Panc1 (cell line): ENCODE measurements around the gene SEC11C. TPM values are rescaled to one million over a fixed set of nuclear protein-coding genes. Genes with fewer than 3 reads are reported as not detected.

Experiments used
- ATAC-seq: fragments of 200-7000 bp; cut with Tn5 transposase; 2 replicates; pipeline ENCODE4 v1.9.1; 2020; ENCODE audit warnings: mild to moderate bottlenecking, moderate library complexity
- BruUV-seq: library from RNA; stranded (reverse); fragments of 400-500 nt; replicated peaks from 2 replicates; lab custom pipeline; 2021; lab: Mats Ljungman, UMichigan
- CTCF ChIA-PET: fragments of 300-600 bp; sonication (Branson Sonifier 250); formaldehyde crosslinking; loops from one replicate; lab custom pipeline; 2022; ENCODE audit warnings: antibody characterized with exemption; lab: Charles Lee
- POLR2A ChIA-PET: fragments of 300-600 bp; sonication (Branson Sonifier 250); formaldehyde crosslinking; loops from one replicate; lab custom pipeline; 2022; ENCODE audit warnings: antibody characterized with exemption; lab: Charles Lee
- DNase-seq: peaks from one replicate; pipeline ENCODE4 v3.0.0-alpha.2; 2010; ENCODE audit warnings: low read depth, low spot score
- H3K27ac ChIP-seq: 2 replicates; pipeline ENCODE4 v1.5.1; 2011; ENCODE audit warnings: mild to moderate bottlenecking, low read length, inconsistent platforms
- H3K27me3 ChIP-seq: fragments of 200-500 bp; sonication (Bioruptor generic); 2 replicates; pipeline ENCODE4 v1.6.0; 2014; ENCODE audit warnings: low read length, inconsistent platforms; ENCODE audit not compliant: control insufficient read depth, insufficient read depth
- H3K36me3 ChIP-seq: fragments of 200-500 bp; sonication (Bioruptor generic); 2 replicates; pipeline ENCODE4 v1.5.1; 2014; ENCODE audit warnings: inconsistent platforms, mild to moderate bottlenecking, low read length, moderate library complexity; ENCODE audit not compliant: control insufficient read depth, insufficient read depth
- H3K4me1 ChIP-seq: 2 replicates; pipeline ENCODE4 v1.5.1; 2011; ENCODE audit warnings: inconsistent platforms, mild to moderate bottlenecking, low read length, moderate library complexity; ENCODE audit not compliant: control insufficient read depth, insufficient read depth
- H3K4me3 ChIP-seq, 2 experiments: 2 replicates each; pipeline ENCODE4 v1.5.1; 2011 to 2012; ENCODE audit warnings: low read depth in 2 of 2, low read length in 2 of 2, mild to moderate bottlenecking in 2 of 2, inconsistent platforms in 1 of 2, moderate library complexity in 1 of 2
- H3K9me3 ChIP-seq: fragments of 200-500 bp; sonication (Bioruptor generic); 2 replicates; pipeline ENCODE4 v1.5.1; 2014; ENCODE audit warnings: low read depth, mild to moderate bottlenecking, inconsistent platforms, low read length, moderate library complexity; ENCODE audit not compliant: control insufficient read depth, insufficient read depth
- POLR2AphosphoS5 ChIP-seq: IDR thresholded peaks from 2 replicates; pipeline ENCODE4 v1.6.1; 2012; ENCODE audit warnings: mild to moderate bottlenecking, low read depth, low read length, moderate library complexity
- SIN3A ChIP-seq: IDR thresholded peaks from 2 replicates; pipeline ENCODE4 v1.6.1; 2012; ENCODE audit warnings: low read depth, mild to moderate bottlenecking, low read length, moderate library complexity, borderline replicate concordance; ENCODE audit not compliant: insufficient read depth
- TCF7L2 ChIP-seq: IDR thresholded peaks from 2 replicates; pipeline ENCODE4 v1.6.1; 2011; ENCODE audit warnings: mild to moderate bottlenecking, low read depth, low read length, inconsistent platforms
- in situ Hi-C: cut with HindIII; loops from 2 replicates; pipeline ENCODE4 v1.10.0; 2016; ENCODE audit warnings: low sequenced_read_pairs, low pct_unique_long_range_greater_than_20kb
- intact Hi-C: fragments of 100-400 bp; cut with micrococcal nuclease; formaldehyde crosslinking; loops from one replicate; pipeline ENCODE4 v1.10.0; 2022; ENCODE audit not compliant: unreplicated experiment
- total RNA-seq: library from RNA; stranded (reverse); gene quantifications from one replicate; pipeline ENCODE4 v1.2.1, GENCODE V29; 2021; ENCODE audit not compliant: unreplicated experiment
- TF ChIP-seq, protein P1 (sequence below), 2 experiments: IDR thresholded peaks; 2 replicates each; pipeline ENCODE4 v1.6.1; 2011 to 2012; ENCODE audit warnings: low read depth in 2 of 2, control low read depth in 1 of 2, low read length in 1 of 2, mild to moderate bottlenecking in 1 of 2, moderate library complexity in 1 of 2; ENCODE audit not compliant: insufficient read depth in 1 of 2
- TF ChIP-seq, protein P2 (sequence below): fragments of 450-650 bp; IDR thresholded peaks from 2 replicates; pipeline ENCODE4 v1.5.1; 2017; ENCODE audit warnings: mild to moderate bottlenecking

The SEC11C gene
- total RNA-seq, 1 experiment from 2014 or later = 48.3 TPM

DNA sequence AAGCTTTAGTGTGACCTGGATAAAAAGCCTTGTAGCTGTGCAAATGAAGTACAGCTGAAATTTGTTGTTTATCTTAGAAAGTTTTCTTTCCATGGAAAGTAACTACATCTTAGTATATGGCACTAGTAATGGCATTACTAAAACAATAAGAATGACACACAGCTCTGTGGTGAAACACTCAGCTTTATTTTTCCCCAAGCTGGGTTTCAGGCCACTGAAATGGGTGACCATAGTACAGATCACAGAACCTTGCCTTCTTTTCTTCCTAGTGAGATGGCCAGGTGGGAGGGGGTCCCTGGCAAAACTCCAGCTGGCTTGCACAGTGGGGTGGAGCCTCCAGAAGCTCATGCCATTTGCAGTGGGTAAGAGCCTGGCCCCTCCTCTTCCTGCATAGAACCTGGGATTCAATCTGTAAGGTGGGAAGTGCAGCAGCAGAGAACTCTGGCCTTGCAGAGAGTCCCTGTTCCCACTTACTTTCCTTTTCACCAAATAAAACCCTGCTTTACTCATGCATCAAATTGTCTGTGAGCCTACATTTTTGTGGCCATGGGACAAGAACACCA lies 62.7 kb downstream of the SEC11C start:
- no peaks in the 10 kb centered on the region; the same call in 1 of the 2 replicates for H3K27me3 ChIP-seq
- no peak overlapping the region for H3K4me3 ChIP-seq
- in situ Hi-C loops (no loop called here), intact Hi-C loops (no loop called here)
- ATAC-seq (no peak), DNase-seq (no peak)
- BruUV-seq = no TSS peak
- ChIA-PET POLR2A (no interaction called here), CTCF (no interaction called here)
- H3K36me3 ChIP-seq = no peaks in the 10 kb centered on the region
- no peak overlapping the region for H3K27ac ChIP-seq
- TF ChIP-seq, protein P1, sequence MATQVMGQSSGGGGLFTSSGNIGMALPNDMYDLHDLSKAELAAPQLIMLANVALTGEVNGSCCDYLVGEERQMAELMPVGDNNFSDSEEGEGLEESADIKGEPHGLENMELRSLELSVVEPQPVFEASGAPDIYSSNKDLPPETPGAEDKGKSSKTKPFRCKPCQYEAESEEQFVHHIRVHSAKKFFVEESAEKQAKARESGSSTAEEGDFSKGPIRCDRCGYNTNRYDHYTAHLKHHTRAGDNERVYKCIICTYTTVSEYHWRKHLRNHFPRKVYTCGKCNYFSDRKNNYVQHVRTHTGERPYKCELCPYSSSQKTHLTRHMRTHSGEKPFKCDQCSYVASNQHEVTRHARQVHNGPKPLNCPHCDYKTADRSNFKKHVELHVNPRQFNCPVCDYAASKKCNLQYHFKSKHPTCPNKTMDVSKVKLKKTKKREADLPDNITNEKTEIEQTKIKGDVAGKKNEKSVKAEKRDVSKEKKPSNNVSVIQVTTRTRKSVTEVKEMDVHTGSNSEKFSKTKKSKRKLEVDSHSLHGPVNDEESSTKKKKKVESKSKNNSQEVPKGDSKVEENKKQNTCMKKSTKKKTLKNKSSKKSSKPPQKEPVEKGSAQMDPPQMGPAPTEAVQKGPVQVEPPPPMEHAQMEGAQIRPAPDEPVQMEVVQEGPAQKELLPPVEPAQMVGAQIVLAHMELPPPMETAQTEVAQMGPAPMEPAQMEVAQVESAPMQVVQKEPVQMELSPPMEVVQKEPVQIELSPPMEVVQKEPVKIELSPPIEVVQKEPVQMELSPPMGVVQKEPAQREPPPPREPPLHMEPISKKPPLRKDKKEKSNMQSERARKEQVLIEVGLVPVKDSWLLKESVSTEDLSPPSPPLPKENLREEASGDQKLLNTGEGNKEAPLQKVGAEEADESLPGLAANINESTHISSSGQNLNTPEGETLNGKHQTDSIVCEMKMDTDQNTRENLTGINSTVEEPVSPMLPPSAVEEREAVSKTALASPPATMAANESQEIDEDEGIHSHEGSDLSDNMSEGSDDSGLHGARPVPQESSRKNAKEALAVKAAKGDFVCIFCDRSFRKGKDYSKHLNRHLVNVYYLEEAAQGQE (IDR thresholded peaks at IDR 0.05; ENCODE audit: insufficient read depth in 1 of 2, low read depth in 2 of 2, low read length in 1 of 2) = no peak
- TF ChIP-seq, protein P2, sequence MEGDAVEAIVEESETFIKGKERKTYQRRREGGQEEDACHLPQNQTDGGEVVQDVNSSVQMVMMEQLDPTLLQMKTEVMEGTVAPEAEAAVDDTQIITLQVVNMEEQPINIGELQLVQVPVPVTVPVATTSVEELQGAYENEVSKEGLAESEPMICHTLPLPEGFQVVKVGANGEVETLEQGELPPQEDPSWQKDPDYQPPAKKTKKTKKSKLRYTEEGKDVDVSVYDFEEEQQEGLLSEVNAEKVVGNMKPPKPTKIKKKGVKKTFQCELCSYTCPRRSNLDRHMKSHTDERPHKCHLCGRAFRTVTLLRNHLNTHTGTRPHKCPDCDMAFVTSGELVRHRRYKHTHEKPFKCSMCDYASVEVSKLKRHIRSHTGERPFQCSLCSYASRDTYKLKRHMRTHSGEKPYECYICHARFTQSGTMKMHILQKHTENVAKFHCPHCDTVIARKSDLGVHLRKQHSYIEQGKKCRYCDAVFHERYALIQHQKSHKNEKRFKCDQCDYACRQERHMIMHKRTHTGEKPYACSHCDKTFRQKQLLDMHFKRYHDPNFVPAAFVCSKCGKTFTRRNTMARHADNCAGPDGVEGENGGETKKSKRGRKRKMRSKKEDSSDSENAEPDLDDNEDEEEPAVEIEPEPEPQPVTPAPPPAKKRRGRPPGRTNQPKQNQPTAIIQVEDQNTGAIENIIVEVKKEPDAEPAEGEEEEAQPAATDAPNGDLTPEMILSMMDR = no peak
- TF ChIP-seq SIN3A (no peak), TCF7L2 (no peak), POLR2AphosphoS5 (no peak)
- H3K9me3 ChIP-seq = no peaks in the 10 kb centered on the region
- no peaks in the 10 kb centered on the region for H3K4me1 ChIP-seq

DNA sequence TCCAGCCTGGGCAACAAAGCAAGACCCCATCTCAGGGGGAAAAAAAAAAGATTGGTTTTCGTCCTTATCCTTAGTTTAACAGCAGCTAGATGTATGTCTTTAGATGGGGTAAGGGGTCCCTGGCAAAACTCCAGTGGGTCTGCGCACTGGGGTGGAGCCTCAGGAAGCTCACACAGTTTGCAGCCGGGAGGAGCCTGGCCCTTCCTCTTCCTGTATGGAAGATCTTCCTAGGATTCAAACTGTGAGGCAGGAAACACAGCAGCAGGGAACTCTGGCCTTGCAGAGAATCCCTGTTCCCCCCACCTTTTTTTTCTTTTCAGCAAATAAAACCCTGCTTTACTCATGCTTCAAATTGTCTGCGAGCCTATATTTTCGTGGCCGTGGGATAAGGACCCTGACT lies 67.8 kb downstream of the SEC11C start:
- TF ChIP-seq, protein P2 = no peak
- TF ChIP-seq POLR2AphosphoS5 = no peak
- TF ChIP-seq TCF7L2 = no peak
- TF ChIP-seq SIN3A = no peak
- TF ChIP-seq, protein P1 (IDR thresholded peaks at IDR 0.05; ENCODE audit: insufficient read depth in 1 of 2, low read depth in 2 of 2, low read length in 1 of 2) = no peak
- H3K36me3 ChIP-seq = no peaks in the 10 kb centered on the region
- ChIA-PET POLR2A (no interaction called here), CTCF (interaction anchor here (0.6 kb wide), 1 partner anchor 131 kb away, joined by 12 read pairs; no protein-coding TSS in a partner anchor)
- no peaks in the 10 kb centered on the region; the same call in 1 of the 2 replicates for H3K27me3 ChIP-seq
- in situ Hi-C loops = no loop called here
- DNase-seq (no peak), ATAC-seq (no peak)
- no peaks in the 10 kb centered on the region for H3K4me1 ChIP-seq
- H3K9me3 ChIP-seq = no peaks in the 10 kb centered on the region
- BruUV-seq = no TSS peak
- H3K4me3 ChIP-seq = no peak overlapping the region
- H3K27ac ChIP-seq = no peak overlapping the region
- intact Hi-C loops = no loop called here
